Subcutaneous adipose tissue (tissue), 4 donors: ENCODE results near the gene PPARA. TPM values are rescaled to one million over a fixed set of nuclear protein-coding genes. Genes with fewer than 3 reads are reported as not detected.

Experiments used
- total RNA-seq, 4 donors: library from RNA; depleted of rRNA; stranded (reverse); fragments of >200 nt; gene quantifications; one replicate each; pipeline ENCODE4 v1.1.0, GENCODE V29; 2016
- TF ChIP-seq, protein P1 (sequence below): fragments of 450-650 bp; IDR thresholded peaks from one replicate; pipeline ENCODE4 v1.5.1; 2016; ENCODE audit warnings: low read depth, mild to moderate bottlenecking, control low read depth, antibody characterized with exemption, moderate library complexity

Gene PPARA
- total RNA-seq, 4 donors from 2014 or later = 23.5 to 51.0 (median 36.0) TPM

DNA sequence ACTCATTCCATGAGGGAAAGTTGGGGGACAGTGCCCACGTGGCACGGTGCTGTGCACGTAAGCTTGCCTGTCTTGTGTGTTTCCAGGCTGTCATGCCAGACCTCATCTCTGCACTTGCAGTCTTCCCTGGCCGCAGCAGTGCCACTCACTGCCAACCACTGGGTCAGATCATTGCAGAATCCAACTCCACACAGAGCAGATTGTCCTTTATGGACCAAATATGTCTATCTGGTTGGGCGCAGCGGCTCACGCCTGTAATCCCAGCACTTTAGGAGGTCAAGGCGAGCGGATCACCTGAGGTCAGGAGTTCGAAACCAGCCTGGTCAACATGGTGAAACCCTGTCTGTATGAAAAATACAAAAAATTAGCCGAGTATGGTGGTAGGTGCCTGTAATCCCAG is 4.4 kb upstream of the PPARA start:
- TF ChIP-seq, protein P1, sequence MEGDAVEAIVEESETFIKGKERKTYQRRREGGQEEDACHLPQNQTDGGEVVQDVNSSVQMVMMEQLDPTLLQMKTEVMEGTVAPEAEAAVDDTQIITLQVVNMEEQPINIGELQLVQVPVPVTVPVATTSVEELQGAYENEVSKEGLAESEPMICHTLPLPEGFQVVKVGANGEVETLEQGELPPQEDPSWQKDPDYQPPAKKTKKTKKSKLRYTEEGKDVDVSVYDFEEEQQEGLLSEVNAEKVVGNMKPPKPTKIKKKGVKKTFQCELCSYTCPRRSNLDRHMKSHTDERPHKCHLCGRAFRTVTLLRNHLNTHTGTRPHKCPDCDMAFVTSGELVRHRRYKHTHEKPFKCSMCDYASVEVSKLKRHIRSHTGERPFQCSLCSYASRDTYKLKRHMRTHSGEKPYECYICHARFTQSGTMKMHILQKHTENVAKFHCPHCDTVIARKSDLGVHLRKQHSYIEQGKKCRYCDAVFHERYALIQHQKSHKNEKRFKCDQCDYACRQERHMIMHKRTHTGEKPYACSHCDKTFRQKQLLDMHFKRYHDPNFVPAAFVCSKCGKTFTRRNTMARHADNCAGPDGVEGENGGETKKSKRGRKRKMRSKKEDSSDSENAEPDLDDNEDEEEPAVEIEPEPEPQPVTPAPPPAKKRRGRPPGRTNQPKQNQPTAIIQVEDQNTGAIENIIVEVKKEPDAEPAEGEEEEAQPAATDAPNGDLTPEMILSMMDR = no peak

DNA sequence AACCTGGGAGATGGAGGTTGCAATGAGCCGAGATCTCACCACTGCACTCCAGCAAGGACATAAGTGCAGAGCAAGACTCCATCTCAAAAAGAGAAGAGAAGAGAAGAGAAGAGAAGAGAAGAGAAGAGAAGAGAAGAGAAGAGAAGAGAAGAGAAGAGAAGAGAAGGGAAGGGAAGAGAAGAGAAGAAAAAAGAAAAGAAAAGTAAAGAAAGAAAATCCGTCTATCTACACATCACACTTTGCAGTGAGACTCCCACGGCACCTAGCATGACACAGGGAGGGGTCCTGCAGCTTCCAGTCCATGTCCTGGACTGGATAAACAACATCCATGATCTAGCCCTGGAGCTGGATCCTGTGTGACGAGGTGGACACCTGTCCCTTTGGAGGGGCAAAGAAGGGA is 4.0 kb upstream of the PPARA start:
- TF ChIP-seq, protein P1 = no peak

DNA sequence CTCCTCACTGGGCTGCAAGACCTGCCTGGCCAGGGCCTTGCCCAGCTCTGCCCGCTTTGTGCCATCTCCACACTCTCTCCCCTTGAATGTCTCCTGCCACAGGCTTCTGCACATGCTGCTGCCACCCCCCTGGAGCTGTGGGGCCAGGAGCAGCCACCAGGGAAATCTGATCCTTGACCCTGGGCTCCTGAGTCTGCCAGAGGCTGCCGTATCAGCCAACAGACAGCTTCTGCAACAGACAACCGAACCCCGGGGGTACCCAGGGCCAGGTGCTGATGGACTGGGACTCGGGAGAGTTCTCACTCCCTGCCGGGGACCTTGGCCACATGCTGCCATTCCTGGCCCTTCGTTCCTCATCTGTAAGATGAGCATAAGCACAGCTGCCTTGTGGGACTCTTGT is 3.3 kb upstream of the PPARA start:
- TF ChIP-seq, protein P1 = no peak

DNA sequence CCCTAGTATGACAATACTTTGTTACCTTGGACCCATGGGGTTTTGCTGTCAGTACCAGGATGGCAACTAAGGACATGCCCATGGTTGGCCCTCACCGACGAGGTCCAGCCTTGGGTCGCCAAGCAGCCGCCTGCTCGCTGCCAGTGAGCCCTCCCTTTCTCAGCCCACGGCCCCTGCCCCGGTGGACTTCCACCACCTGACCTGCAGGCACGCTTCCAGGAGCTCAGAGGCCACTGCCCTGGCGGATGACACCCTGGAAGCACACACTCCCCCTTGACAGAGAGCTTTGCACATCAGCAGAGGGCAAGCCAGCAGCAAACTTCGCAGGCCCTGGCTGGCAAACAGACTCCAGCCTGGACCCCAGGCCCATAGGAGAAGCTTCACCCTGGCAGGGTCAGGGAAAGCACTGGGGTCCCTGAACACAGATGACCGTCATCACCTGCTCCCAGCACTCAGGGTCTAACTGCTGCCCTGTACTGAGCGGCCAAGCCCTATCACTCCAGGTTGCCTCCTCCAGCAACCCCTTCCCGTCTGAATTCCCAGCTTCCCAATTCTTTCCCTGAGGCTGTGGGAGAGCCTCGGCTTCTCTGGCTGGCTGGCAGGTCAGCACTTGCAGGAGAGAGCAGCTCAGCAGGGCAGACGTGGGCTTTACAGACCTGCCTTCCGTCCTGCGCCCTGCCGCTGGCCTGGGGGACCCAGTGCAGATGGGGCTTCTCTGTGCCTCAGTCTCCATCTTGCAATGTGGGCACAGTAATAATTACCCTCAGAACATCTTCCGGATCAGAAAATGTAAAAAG is 2.7 kb upstream of the PPARA start:
- TF ChIP-seq, protein P1 = no peak

DNA sequence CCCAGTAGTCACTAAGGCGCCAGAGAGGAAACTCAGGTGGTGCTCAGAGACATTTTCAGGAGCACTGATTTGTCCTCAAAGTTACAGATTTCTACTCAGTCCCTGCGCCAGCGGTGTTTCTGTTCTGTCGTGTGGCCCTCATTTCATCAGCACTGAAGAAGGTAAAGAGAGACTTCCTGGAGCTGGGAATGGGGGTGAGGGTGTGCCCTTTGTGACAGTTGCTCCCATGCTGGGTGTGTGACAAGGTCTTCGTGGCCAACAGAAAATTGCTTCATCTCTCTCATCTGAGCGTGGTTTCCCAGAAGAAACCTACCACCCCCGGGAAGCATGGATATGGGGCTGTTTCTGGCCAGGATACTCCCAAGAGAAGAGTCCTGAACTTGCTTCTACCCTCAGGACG is 2.0 kb upstream of the PPARA start:
- TF ChIP-seq, protein P1 = no peak

DNA sequence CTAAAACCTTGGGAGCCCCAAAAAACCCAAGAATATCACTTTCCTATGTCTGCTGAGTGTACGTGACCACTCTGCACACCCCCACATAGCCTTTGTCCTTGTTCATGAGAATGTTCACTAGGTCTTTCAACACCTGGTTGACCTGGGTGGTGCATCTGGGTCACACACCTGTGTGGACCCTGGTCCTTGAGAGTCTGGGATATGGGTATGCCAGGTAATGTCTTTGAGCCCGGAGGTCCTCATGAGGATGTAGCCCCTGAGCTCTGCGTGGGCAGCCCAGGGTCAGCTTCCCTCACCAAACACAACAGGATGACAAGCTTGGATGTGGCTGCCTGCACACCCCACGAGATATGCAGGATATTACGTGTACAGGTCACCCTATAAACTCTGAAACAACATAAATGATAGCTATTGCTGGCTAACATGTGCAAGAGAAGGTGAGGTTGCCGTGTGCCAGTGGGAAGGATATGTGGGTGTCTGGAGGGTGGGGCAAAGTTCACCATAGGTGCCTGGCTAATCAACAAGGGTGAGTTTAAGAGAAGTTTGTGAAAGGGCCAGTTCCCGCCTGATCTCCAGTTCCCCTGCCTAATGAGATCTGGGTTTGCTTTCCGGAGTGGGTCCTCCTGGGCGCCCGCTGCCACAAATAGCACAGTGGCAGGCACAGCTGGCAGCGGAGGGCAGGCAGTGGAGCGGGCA is 1.4 kb upstream of the PPARA start:
- TF ChIP-seq, protein P1 = no peak

DNA sequence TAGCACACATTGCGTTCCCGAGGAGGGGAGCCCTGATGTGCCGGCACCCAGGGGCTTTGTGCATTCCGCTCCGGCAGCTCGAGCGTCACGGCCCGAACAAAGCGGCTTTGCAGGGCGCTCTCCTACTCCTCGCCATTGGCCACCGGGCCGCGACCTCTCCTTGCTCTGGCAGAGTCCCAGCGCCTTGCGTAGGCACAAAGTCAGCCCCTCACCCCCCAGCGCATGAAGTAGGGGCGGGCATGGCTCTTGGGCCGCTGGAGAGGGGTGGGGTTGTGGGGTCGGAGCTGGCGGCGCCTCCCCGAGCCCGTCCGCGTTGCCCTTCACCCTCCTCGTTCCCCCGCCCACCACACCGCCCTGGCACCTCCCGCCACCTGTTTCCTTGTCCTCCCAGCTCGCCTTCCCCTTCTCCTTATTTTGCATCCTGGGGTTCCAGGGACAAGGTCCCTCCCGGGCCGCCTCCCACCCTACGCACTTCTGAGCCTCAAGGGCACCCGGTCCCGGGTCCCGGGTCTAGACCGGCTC is 753 bp upstream of the PPARA start:
- TF ChIP-seq, protein P1 = no peak
